ELR (cell line): ENCODE measurements around the gene CSTF2T.

Experiments used
- DNase-seq: peaks from one replicate; pipeline ENCODE4 v3.0.0-alpha.2; 2015; ENCODE audit warnings: low read depth

The CSTF2T gene

GRCh38 chr10:51649064-51649463 is 50.3 kb downstream of the CSTF2T start:
- no peak for DNase-seq
